K562 (cell line): ENCODE results near the gene FHIT. TPM values are rescaled to one million over a fixed set of nuclear protein-coding genes. Genes with fewer than 3 reads are reported as not detected.

Source experiments
- ARID1B ChIP-seq: fragments of 450-650 bp; IDR thresholded peaks from 2 replicates; pipeline ENCODE4 v1.6.1; 2016; ENCODE audit warnings: antibody characterized with exemption, mild to moderate bottlenecking, inconsistent platforms
- BCL6 ChIP-seq: fragments of 250-450 bp; sonication (Bioruptor Pico); IDR thresholded peaks from 2 replicates; pipeline ENCODE4 v1.4.0; 2020
- CAMTA2 ChIP-seq: fragments of 250-450 bp; sonication (Bioruptor Pico); conservative IDR thresholded peaks from 2 replicates; pipeline ENCODE4 v1.5.1; 2022
- CHD2 ChIP-seq: IDR thresholded peaks from 2 replicates; pipeline ENCODE4 v1.6.1; 2011; ENCODE audit warnings: low read depth, low read length
- EGR1 ChIP-seq: fragments of 450-650 bp; conservative IDR thresholded peaks from 2 replicates; pipeline ENCODE4 v1.6.1; 2017; ENCODE audit warnings: mild to moderate bottlenecking
- ETV6 ChIP-seq, 3 experiments: fragments of 150-350 bp in 1 of 3; sonication (generic) in 1 of 3; formaldehyde crosslinking in 1 of 3; IDR thresholded peaks; 2 replicates each; pipeline versions ENCODE4 v1.6.1 to v1.8.0; 2014 to 2022; ENCODE audit warnings: borderline replicate concordance in 2 of 3, low read depth in 2 of 3, antibody characterized with exemption in 1 of 3, low read length in 1 of 3, mild to moderate bottlenecking in 1 of 3, missing genetic modification reagents in 1 of 3
- FOXK1 ChIP-seq: sonication (generic); formaldehyde crosslinking; IDR thresholded peaks from 2 replicates; pipeline ENCODE4 v1.8.0; 2022; ENCODE audit warnings: missing genetic modification reagents, mild to moderate bottlenecking, borderline replicate concordance
- FOXK2 ChIP-seq, 2 experiments: fragments of 450-650 bp; IDR thresholded peaks in 1 of 2; conservative IDR thresholded peaks in 1 of 2; 2 replicates each; pipeline ENCODE4 v1.6.1; 2016; ENCODE audit warnings: low read depth in 2 of 2, mild to moderate bottlenecking in 1 of 2
- MBD1 ChIP-seq: fragments of 250-450 bp; sonication (Bioruptor Pico); IDR thresholded peaks from 2 replicates; pipeline ENCODE4 v1.8.0; 2022; ENCODE audit warnings: inconsistent platforms
- MEF2A ChIP-seq: IDR thresholded peaks from 2 replicates; pipeline ENCODE4 v1.6.1; 2011; ENCODE audit warnings: low read depth, mild to moderate bottlenecking, low read length, moderate library complexity; ENCODE audit not compliant: control insufficient read depth
- MYNN ChIP-seq, 2 experiments: sonication (generic); formaldehyde crosslinking in 1 of 2; IDR thresholded peaks; 2 replicates each; pipeline versions ENCODE4 v1.5.0 to v1.6.1; 2016 to 2020; ENCODE audit warnings: antibody characterized with exemption in 1 of 2, missing genetic modification reagents in 1 of 2
- NKRF ChIP-seq: fragments of 450-650 bp; IDR thresholded peaks from 2 replicates; pipeline ENCODE4 v1.6.1; 2016; ENCODE audit warnings: borderline replicate concordance
- NR2C1 ChIP-seq, 2 experiments: fragments of 450-650 bp; IDR thresholded peaks; 2 replicates each; pipeline ENCODE4 v1.6.1; 2017; ENCODE audit warnings: mild to moderate bottlenecking in 2 of 2, antibody characterized with exemption in 1 of 2, inconsistent platforms in 1 of 2, missing compliant biosample characterization in 1 of 2, missing genetic modification characterization in 1 of 2
- RNF2 ChIP-seq: sonication (generic); IDR thresholded peaks from 2 replicates; pipeline ENCODE4 v1.6.1; 2016
- TCFL5 ChIP-seq: fragments of 250-450 bp; sonication (Bioruptor Pico); conservative IDR thresholded peaks from 2 replicates; pipeline ENCODE4 v1.6.1; 2021; ENCODE audit warnings: mild to moderate bottlenecking, moderate library complexity, matching md5 sums
- ZNF696 ChIP-seq: fragments of 250-450 bp; sonication (Bioruptor Pico); conservative IDR thresholded peaks from 2 replicates; pipeline ENCODE4 v1.4.0; 2020; ENCODE audit warnings: mild to moderate bottlenecking, moderate library complexity
- polyA plus RNA-seq, 8 experiments: library from polyadenylated mRNA; depleted of rRNA in 4 of 8; stranded (reverse) in 5 of 8; unstranded in 3 of 8; fragments of >200 nt; fragmentation: Nextera tagmentation in 2 of 8; fragmentation: Illumina TruSeq in 1 of 8; extraction: Ambion mirVana in 2 of 8; extraction: Trizol in 1 of 8; gene quantifications; 2 replicates each; pipeline versions ENCODE4 v1.2.1 to v1.2.3, GENCODE V29; 2011 to 2014; ENCODE audit warnings: inconsistent platforms in 1 of 8, missing spikeins in 1 of 8
- total RNA-seq, 7 experiments: library from RNA; depleted of rRNA in 6 of 7; stranded (reverse); fragments of >200 nt in 6 of 7; fragmentation: Illumina TruSeq in 2 of 7; extraction: Trizol in 2 of 7; gene quantifications; 2 replicates each; pipeline versions ENCODE4 v1.2.1 to v1.2.3, GENCODE V29; 2011 to 2021; ENCODE audit warnings: low replicate concordance in 1 of 7

The FHIT gene
- total and polyA plus RNA-seq, 9 of the 15 experiments (the other 6 are each of a cell fraction or from before 2014, with no cell fraction given), result 1.7 to 9.1 (median 4.3) TPM

- TF ChIP-seq ETV6 (IDR thresholded peaks at IDR 0.05; ENCODE audit: borderline replicate concordance in 1 of 2, low read depth in 2 of 2, low read length in 1 of 2) (no peak), ETV6 (CRISPR knock-in tag; IDR thresholded peaks at IDR 0.05; ENCODE audit: borderline replicate concordance) (no peak), NKRF (no peak), TCFL5 (CRISPR knock-in tag) (no peak), NR2C1 (IDR thresholded peaks at IDR 0.05) (no peak), NR2C1 (tag; IDR thresholded peaks at IDR 0.05) (no peak), RNF2 (no peak), MBD1 (CRISPR knock-in tag) (no peak), MEF2A (no peak), CHD2 (no peak), ZNF696 (no peak), FOXK2 (conservative IDR thresholded peaks at IDR 0.05 in 1 of 2, IDR thresholded peaks at IDR 0.05 in 1 of 2; ENCODE audit: low read depth in 2 of 2) (no peak), EGR1 (no peak), FOXK1 (CRISPR knock-in tag) (no peak), BCL6 (CRISPR knock-in tag) (no peak), MYNN (IDR thresholded peaks at IDR 0.05) (peak; percentile 36; the same call in 1 of the 2 replicates), MYNN (CRISPR knock-in tag; IDR thresholded peaks at IDR 0.05) (no peak), ARID1B (peak; percentile 65), CAMTA2 (no peak)
Observed at GRCh38 chr3:61032991-61033390, 218.3 kb downstream of the FHIT start (continued).
